HCT116 (cell line): ENCODE measurements around the gene PARVA. TPM values are rescaled to one million over a fixed set of nuclear protein-coding genes. Genes with fewer than 3 reads are reported as not detected.

Source experiments
- ATAC-seq: fragments of 200-7000 bp; cut with Tn5 transposase; 2 replicates; pipeline ENCODE4 v1.9.1; 2020; ENCODE audit warnings: mild to moderate bottlenecking, moderate library complexity
- BruUV-seq: library from RNA; stranded (reverse); fragments of 400-500 nt; replicated peaks from 2 replicates; lab custom pipeline; 2021; lab: Mats Ljungman, UMichigan
- CTCF ChIA-PET: fragments of 300-600 bp; sonication (Branson Sonifier 250); formaldehyde crosslinking; loops from one replicate; lab custom pipeline; 2021; ENCODE audit warnings: antibody characterized with exemption; lab: Charles Lee
- POLR2A ChIA-PET: fragments of 300-600, 350-600 bp; sonication (Branson Sonifier 250); formaldehyde crosslinking; loops from one replicate; lab custom pipeline; 2021; ENCODE audit warnings: antibody characterized with exemption; lab: Charles Lee
- RAD21 ChIA-PET, 2 experiments: fragments of 300-600 bp; sonication (Branson Sonifier 250); formaldehyde crosslinking; loops; one replicate each; lab custom pipeline; 2023; ENCODE audit warnings: low total read pairs in 2 of 2; ENCODE audit not compliant: uncharacterized antibody in 2 of 2, unreplicated experiment in 2 of 2, low non-redundant PET in 1 of 2; lab: Charles Lee
- DNase-seq: peaks from one replicate; pipeline ENCODE4 v3.0.0-alpha.2; 2010; ENCODE audit warnings: low read depth, low spot score
- H2AFZ ChIP-seq: fragments of 200-600 bp; shearing (Covaris generic), sonication (generic); 2 replicates; pipeline ENCODE4 v1.6.1; 2017; ENCODE audit warnings: low read depth, mixed run types, mixed read lengths, antibody characterized with exemption, low read length; ENCODE audit not compliant: poor library complexity, severe bottlenecking
- H3K27ac ChIP-seq: 2 replicates; pipeline ENCODE4 v1.5.1; 2012; ENCODE audit warnings: low read depth, low read length
- H3K27me3 ChIP-seq: fragments of 200-600 bp; sonication (generic); 2 replicates; pipeline ENCODE4 v1.6.1; 2016; ENCODE audit warnings: mixed run types, low read length, mixed read lengths; ENCODE audit not compliant: insufficient read depth
- H3K36me3 ChIP-seq, 2 experiments: fragments of 200-500 bp in 1 of 2; fragments of 200-600 bp in 1 of 2; sonication (Bioruptor generic) in 1 of 2; sonication (generic) in 1 of 2; 2 replicates each; pipeline versions ENCODE4 v1.5.1 to v1.6.1; 2014 to 2016; ENCODE audit warnings: low read length in 2 of 2, inconsistent platforms in 1 of 2, mixed read lengths in 1 of 2, mixed run types in 1 of 2; ENCODE audit not compliant: insufficient read depth in 2 of 2, control insufficient read depth in 1 of 2
- H3K4me1 ChIP-seq, 2 experiments: fragments of 200-600 bp in 1 of 2; sonication (generic) in 1 of 2; 2 replicates each; pipeline versions ENCODE4 v1.5.1 to v1.6.1; 2012 to 2017; ENCODE audit warnings: low read length in 2 of 2, inconsistent platforms in 1 of 2, mild to moderate bottlenecking in 1 of 2, mixed read lengths in 1 of 2, mixed run types in 1 of 2, moderate library complexity in 1 of 2; ENCODE audit not compliant: insufficient read depth in 2 of 2, control insufficient read depth in 1 of 2
- H3K4me2 ChIP-seq: fragments of 200-600 bp; sonication (generic); 2 replicates; pipeline ENCODE4 v1.6.1; 2017; ENCODE audit warnings: mixed run types, low read length, mixed read lengths
- H3K4me3 ChIP-seq, 2 experiments: fragments of 200-600 bp in 1 of 2; sonication (generic) in 1 of 2; replicated peaks in 1 of 2; 2 replicates each; pipeline ENCODE4 v1.5.1; 2011 to 2016; ENCODE audit warnings: low read length in 2 of 2, control low read depth in 1 of 2, low read depth in 1 of 2, mild to moderate bottlenecking in 1 of 2, mixed read lengths in 1 of 2, mixed run types in 1 of 2
- H3K79me2 ChIP-seq: fragments of 200-600 bp; sonication (generic); 2 replicates; pipeline ENCODE4 v1.6.1; 2017; ENCODE audit warnings: mild to moderate bottlenecking, mixed run types, low read length, moderate library complexity, mixed read lengths; ENCODE audit not compliant: insufficient read depth
- H3K9ac ChIP-seq: fragments of 200-600 bp; sonication (generic); 2 replicates; pipeline ENCODE4 v1.6.1; 2016; ENCODE audit warnings: low read length, mixed read lengths
- H3K9me2 ChIP-seq: fragments of 200-600 bp; sonication (generic), shearing (Covaris generic); 2 replicates; pipeline ENCODE4 v1.6.1; 2017; ENCODE audit warnings: mixed run types, mild to moderate bottlenecking, moderate library complexity; ENCODE audit not compliant: insufficient read depth
- H3K9me3 ChIP-seq, 2 experiments: fragments of 200-500 bp in 1 of 2; fragments of 200-600 bp in 1 of 2; sonication (Bioruptor generic) in 1 of 2; sonication (generic) in 1 of 2; 2 replicates each; pipeline ENCODE4 v1.6.1; 2014 to 2017; ENCODE audit warnings: low read length in 2 of 2, mixed read lengths in 2 of 2, inconsistent platforms in 1 of 2, low read depth in 1 of 2, mild to moderate bottlenecking in 1 of 2, mixed run types in 1 of 2, moderate library complexity in 1 of 2; ENCODE audit not compliant: control insufficient read depth in 1 of 2, insufficient read depth in 1 of 2
- H4K20me1 ChIP-seq: fragments of 200-600 bp; sonication (generic), shearing (Covaris generic); 2 replicates; pipeline ENCODE4 v1.6.1; 2017; ENCODE audit warnings: mixed run types, mild to moderate bottlenecking, moderate library complexity; ENCODE audit not compliant: insufficient read depth
- ATF3 ChIP-seq: IDR thresholded peaks from 2 replicates; pipeline ENCODE4 v1.6.1; 2012
- CBX3 ChIP-seq: IDR thresholded peaks from 2 replicates; pipeline ENCODE4 v1.6.1; 2012; ENCODE audit warnings: low read depth
- CTCF ChIP-seq, 3 experiments: fragments of 200-600 bp in 1 of 3; sonication (generic) in 1 of 3; IDR thresholded peaks in 2 of 3; conservative IDR thresholded peaks in 1 of 3; 2 replicates each; pipeline ENCODE4 v1.5.1; 2012 to 2017; ENCODE audit warnings: low read depth in 2 of 3, low read length in 2 of 3, antibody characterized with exemption in 1 of 3, borderline replicate concordance in 1 of 3, control low read depth in 1 of 3, mild to moderate bottlenecking in 1 of 3, mixed read lengths in 1 of 3, mixed run types in 1 of 3, moderate library complexity in 1 of 3; ENCODE audit not compliant: insufficient read depth in 1 of 3
- EGR1 ChIP-seq: IDR thresholded peaks from 2 replicates; pipeline ENCODE4 v1.6.1; 2012; ENCODE audit warnings: low read depth
- ELF1 ChIP-seq: IDR thresholded peaks from 2 replicates; pipeline ENCODE4 v1.6.1; 2012; ENCODE audit warnings: low read depth, borderline replicate concordance
- EZH2 ChIP-seq: fragments of 200-600 bp; sonication (generic); IDR thresholded peaks from 2 replicates; pipeline ENCODE4 v1.6.1; 2017; ENCODE audit warnings: antibody characterized with exemption, mixed run types
- FOSL1 ChIP-seq: IDR thresholded peaks from 2 replicates; pipeline ENCODE4 v1.6.1; 2012; ENCODE audit warnings: low read depth
- JUND ChIP-seq: IDR thresholded peaks from 2 replicates; pipeline ENCODE4 v1.6.1; 2012
- MAX ChIP-seq: IDR thresholded peaks from 2 replicates; pipeline ENCODE4 v1.6.1; 2012
- POLR2A ChIP-seq: IDR thresholded peaks from 2 replicates; pipeline ENCODE4 v1.7.0; 2011; ENCODE audit warnings: borderline replicate concordance; ENCODE audit not compliant: insufficient read depth, insufficient read length; ENCODE audit errors: extremely low read depth
- REST ChIP-seq: IDR thresholded peaks from 2 replicates; pipeline ENCODE4 v1.6.1; 2012; ENCODE audit warnings: low read depth
- SP1 ChIP-seq: IDR thresholded peaks from 2 replicates; pipeline ENCODE4 v1.6.1; 2012; ENCODE audit warnings: low read depth
- SRF ChIP-seq: IDR thresholded peaks from 2 replicates; pipeline ENCODE4 v1.6.1; 2012; ENCODE audit warnings: low read depth
- TCF7L2 ChIP-seq: IDR thresholded peaks from 2 replicates; pipeline ENCODE4 v1.7.0; 2011; ENCODE audit warnings: borderline replicate concordance, inconsistent platforms; ENCODE audit not compliant: insufficient read depth, insufficient read length; ENCODE audit errors: extremely low read depth
- ZBTB33 ChIP-seq: IDR thresholded peaks from 2 replicates; pipeline ENCODE4 v1.6.1; 2011; ENCODE audit warnings: mild to moderate bottlenecking, low read length, moderate library complexity; ENCODE audit not compliant: insufficient replicate concordance; ENCODE audit errors: extremely low read depth
- ZNF274 ChIP-seq: fragments of 200-500 bp; sonication (Bioruptor generic); IDR thresholded peaks from 2 replicates; pipeline ENCODE4 v1.6.1; 2014; ENCODE audit warnings: mild to moderate bottlenecking, low read depth, low read length, inconsistent platforms
- intact Hi-C: fragments of 100-400 bp; cut with micrococcal nuclease; formaldehyde crosslinking; loops from 2 replicates; pipeline ENCODE4 v1.10.0; 2022
- total RNA-seq: library from RNA; stranded (reverse); gene quantifications from one replicate; pipeline ENCODE4 v1.2.1, GENCODE V29; 2021; ENCODE audit not compliant: unreplicated experiment

Gene PARVA
- total RNA-seq, 1 experiment from 2014 or later, result 18.4 TPM

GRCh38 chr11:12469451-12469850, 92.1 kb downstream of the PARVA start:
- DNase-seq (no peak), ATAC-seq (no peak)
- TF ChIP-seq SRF, result no peak
- TF ChIP-seq EGR1, result no peak
- TF ChIP-seq SP1, result no peak
- TF ChIP-seq TCF7L2, result no peak
- no peak for TF ChIP-seq MAX
- no peak for TF ChIP-seq ELF1
- no peak for TF ChIP-seq CBX3
- no peak for TF ChIP-seq REST
- TF ChIP-seq FOSL1, result no peak
- TF ChIP-seq POLR2A, result no peak
- TF ChIP-seq CTCF (IDR thresholded peaks at IDR 0.05 in 2 of 3, conservative IDR thresholded peaks at IDR 0.05 in 1 of 3; ENCODE audit: borderline replicate concordance in 1 of 3, insufficient read depth in 1 of 3, low read depth in 2 of 3, low read length in 2 of 3), result no peak
- TF ChIP-seq EZH2, result no peak
- TF ChIP-seq ZNF274, result no peak
- TF ChIP-seq ZBTB33, result no peak
- TF ChIP-seq JUND, result no peak
- TF ChIP-seq ATF3, result no peak
- no peaks in the 10 kb centered on the region for H3K9me3 ChIP-seq
- H3K36me3 ChIP-seq, result no peaks in the 10 kb centered on the region
- BruUV-seq, result no TSS peak
- H3K4me2 ChIP-seq, result no peak overlapping the region
- CTCF ChIA-PET, result no interaction called here
- H3K4me3 ChIP-seq, result no peak overlapping the region
- no peak overlapping the region for H2AFZ ChIP-seq
- no peaks in the 10 kb centered on the region for H3K4me1 ChIP-seq
- no peaks in the 10 kb centered on the region for H4K20me1 ChIP-seq
- no peaks in the 10 kb centered on the region for H3K27me3 ChIP-seq
- H3K79me2 ChIP-seq, result no peaks in the 10 kb centered on the region
- no peak overlapping the region for H3K9ac ChIP-seq
- H3K27ac ChIP-seq, result no peak overlapping the region
- RAD21 ChIA-PET, result no interaction called here
- POLR2A ChIA-PET, result no interaction called here
- no peaks in the 10 kb centered on the region for H3K9me2 ChIP-seq
- intact Hi-C loops, result no loop called here
